Osteoblast (primary cell): ENCODE data around the gene KNL1. TPM values are rescaled to one million over a fixed set of nuclear protein-coding genes. Genes with fewer than 3 reads are reported as not detected.
A peak's percentile ranks its signal among the peaks of the same experiment; 100 is the strongest.

ENCODE experiments used
- DNase-seq: peaks from one replicate; pipeline ENCODE4 v3.0.0; 2011; ENCODE audit warnings: low spot score, mixed read lengths; ENCODE audit not compliant: insufficient read length; ENCODE audit errors: missing footprints
- H2AFZ ChIP-seq: 2 replicates; pipeline ENCODE4 v1.6.0; 2011; ENCODE audit warnings: mild to moderate bottlenecking, low read length
- H3K27ac ChIP-seq: 2 replicates; pipeline ENCODE4 v1.5.1; 2011; ENCODE audit warnings: mild to moderate bottlenecking, low read depth, low read length, moderate library complexity
- H3K27me3 ChIP-seq: 2 replicates; pipeline ENCODE4 v1.6.0; 2012; ENCODE audit warnings: mild to moderate bottlenecking, control low read depth, inconsistent platforms, low read length, moderate library complexity; ENCODE audit not compliant: insufficient read depth
- H3K36me3 ChIP-seq: 2 replicates; pipeline ENCODE4 v1.5.1; 2011; ENCODE audit warnings: mild to moderate bottlenecking, low read length, control low read depth, moderate library complexity; ENCODE audit not compliant: insufficient read depth
- H3K4me1 ChIP-seq: 2 replicates; pipeline ENCODE4 v1.5.1; 2011; ENCODE audit warnings: mild to moderate bottlenecking, low read length, control low read depth, moderate library complexity; ENCODE audit not compliant: insufficient read depth
- H3K4me2 ChIP-seq: 2 replicates; pipeline ENCODE4 v1.6.0; 2011; ENCODE audit warnings: mild to moderate bottlenecking, low read length; ENCODE audit not compliant: insufficient read depth
- H3K4me3 ChIP-seq: fragments of 200-600 bp; sonication (generic); 3 replicates; pipeline ENCODE4 v1.5.1; 2012; ENCODE audit warnings: mild to moderate bottlenecking, low read length, inconsistent platforms; ENCODE audit not compliant: insufficient read depth
- H3K79me2 ChIP-seq: 2 replicates; pipeline ENCODE4 v1.6.0; 2012; ENCODE audit warnings: mild to moderate bottlenecking, low read length, control low read depth, inconsistent platforms; ENCODE audit not compliant: insufficient read depth
- H3K9me3 ChIP-seq: 2 replicates; pipeline ENCODE4 v1.5.1; 2011; ENCODE audit warnings: low read depth, low read length, control low read depth
- H4K20me1 ChIP-seq: 2 replicates; pipeline ENCODE4 v1.6.0; 2012; ENCODE audit warnings: mild to moderate bottlenecking, low read length, control low read depth; ENCODE audit not compliant: insufficient read depth
- total RNA-seq: library from RNA; depleted of rRNA; stranded (reverse); fragments of >200 nt; gene quantifications from 2 replicates; pipeline ENCODE4 v1.2.3, GENCODE V29; 2012
- TF ChIP-seq, protein P1 (sequence below): IDR thresholded peaks from 2 replicates; pipeline ENCODE4 v1.5.1; 2011; ENCODE audit warnings: mild to moderate bottlenecking, low read depth, low read length, moderate library complexity; ENCODE audit errors: extremely low read depth

The KNL1 gene
- total RNA-seq, 1 donor, result 3.6 TPM

DNA sequence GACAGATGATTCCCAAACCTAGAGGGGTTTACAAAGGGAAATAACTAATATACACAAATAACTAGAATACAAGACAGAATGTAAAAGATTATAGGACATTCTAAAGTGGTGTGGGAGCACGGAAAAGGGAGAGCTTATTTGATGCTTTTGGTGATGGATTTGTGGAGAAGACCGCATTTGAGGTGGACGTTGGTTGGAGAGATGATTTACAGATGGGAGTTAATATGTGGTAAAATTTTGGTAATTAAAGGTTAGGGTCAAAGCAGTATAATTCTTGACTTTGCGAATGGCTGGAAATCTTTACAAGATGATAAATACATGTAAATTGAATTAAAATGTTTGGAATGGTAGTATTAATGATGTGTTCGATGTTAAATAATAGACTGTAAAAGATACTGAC, 1.2 kb downstream of the KNL1 start:
- peak overlapping the region; percentile 99 for H3K4me2 ChIP-seq
- peak; percentile 65 for DNase-seq
- no peaks in the 10 kb centered on the region for H3K27me3 ChIP-seq
- peak overlapping the region; percentile 97 for H2AFZ ChIP-seq
- peak overlapping the region; percentile 86 for H3K4me3 ChIP-seq
- TF ChIP-seq, protein P1, sequence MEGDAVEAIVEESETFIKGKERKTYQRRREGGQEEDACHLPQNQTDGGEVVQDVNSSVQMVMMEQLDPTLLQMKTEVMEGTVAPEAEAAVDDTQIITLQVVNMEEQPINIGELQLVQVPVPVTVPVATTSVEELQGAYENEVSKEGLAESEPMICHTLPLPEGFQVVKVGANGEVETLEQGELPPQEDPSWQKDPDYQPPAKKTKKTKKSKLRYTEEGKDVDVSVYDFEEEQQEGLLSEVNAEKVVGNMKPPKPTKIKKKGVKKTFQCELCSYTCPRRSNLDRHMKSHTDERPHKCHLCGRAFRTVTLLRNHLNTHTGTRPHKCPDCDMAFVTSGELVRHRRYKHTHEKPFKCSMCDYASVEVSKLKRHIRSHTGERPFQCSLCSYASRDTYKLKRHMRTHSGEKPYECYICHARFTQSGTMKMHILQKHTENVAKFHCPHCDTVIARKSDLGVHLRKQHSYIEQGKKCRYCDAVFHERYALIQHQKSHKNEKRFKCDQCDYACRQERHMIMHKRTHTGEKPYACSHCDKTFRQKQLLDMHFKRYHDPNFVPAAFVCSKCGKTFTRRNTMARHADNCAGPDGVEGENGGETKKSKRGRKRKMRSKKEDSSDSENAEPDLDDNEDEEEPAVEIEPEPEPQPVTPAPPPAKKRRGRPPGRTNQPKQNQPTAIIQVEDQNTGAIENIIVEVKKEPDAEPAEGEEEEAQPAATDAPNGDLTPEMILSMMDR, result no peak
- H3K79me2 ChIP-seq, result peaks cover 54% of the 10 kb centered on the region
- H4K20me1 ChIP-seq, result no peaks in the 10 kb centered on the region
- peaks cover 9% of the 10 kb centered on the region for H3K4me1 ChIP-seq
- H3K36me3 ChIP-seq, result no peaks in the 10 kb centered on the region
- no peaks in the 10 kb centered on the region for H3K9me3 ChIP-seq
- peak overlapping the region; percentile 96 for H3K27ac ChIP-seq

DNA sequence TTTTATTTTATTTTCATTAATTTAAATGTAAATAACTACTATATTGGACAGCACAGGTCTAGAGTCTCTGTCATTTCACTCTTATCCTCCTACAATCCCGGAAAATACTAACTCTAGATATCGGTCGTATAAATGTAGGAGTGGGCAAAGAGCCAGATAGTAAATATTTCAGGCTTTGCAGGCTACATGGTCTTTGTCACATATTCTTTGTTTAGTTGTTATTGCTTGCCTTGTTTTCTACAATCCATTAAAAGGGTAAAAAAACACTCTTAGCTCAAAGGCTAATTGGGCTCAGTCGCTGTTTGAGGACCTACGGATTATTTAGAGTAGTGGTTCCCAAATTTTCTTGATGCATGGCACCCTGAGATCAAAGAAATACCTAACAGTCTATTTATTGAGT, 1.7 kb downstream of the KNL1 start:
- Histone ChIP-seq H3K27ac (no peak overlapping the region), H3K36me3 (no peaks in the 10 kb centered on the region), H3K27me3 (no peaks in the 10 kb centered on the region), H3K79me2 (peaks cover 60% of the 10 kb centered on the region), H3K4me2 (peak overlapping the region; percentile 99), H2AFZ (peak overlapping the region; percentile 61), H4K20me1 (no peaks in the 10 kb centered on the region), H3K4me1 (peaks cover 9% of the 10 kb centered on the region), H3K9me3 (no peaks in the 10 kb centered on the region), H3K4me3 (no peak overlapping the region)
- DNase-seq, result no peak
- TF ChIP-seq, protein P1, result no peak

DNA sequence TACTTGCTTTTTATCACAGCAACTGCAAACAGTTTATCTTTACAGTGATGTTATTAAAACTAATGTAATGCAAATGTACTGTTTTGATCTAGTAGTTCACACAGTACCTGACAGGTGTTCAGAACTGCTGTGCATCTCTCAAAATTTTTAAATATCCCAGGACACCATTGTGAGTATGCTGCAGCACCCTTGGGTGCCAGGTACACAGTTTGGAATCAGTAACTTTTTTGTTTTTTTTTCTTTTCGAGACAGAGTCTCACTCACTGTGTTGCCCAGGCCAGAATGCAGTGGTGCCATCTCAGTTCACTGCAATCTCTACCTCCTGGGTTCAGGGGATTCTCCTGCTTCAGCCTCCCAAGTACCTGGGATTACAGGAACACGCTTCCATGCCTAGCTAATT, 3.0 kb downstream of the KNL1 start:
- no peaks in the 10 kb centered on the region for H4K20me1 ChIP-seq
- H3K27me3 ChIP-seq, result no peaks in the 10 kb centered on the region
- H3K9me3 ChIP-seq, result no peaks in the 10 kb centered on the region
- H3K79me2 ChIP-seq, result peaks cover 68% of the 10 kb centered on the region
- no peak for DNase-seq
- TF ChIP-seq, protein P1, result no peak
- no peaks in the 10 kb centered on the region for H3K36me3 ChIP-seq
- H3K4me1 ChIP-seq, result peaks cover 9% of the 10 kb centered on the region
- H3K4me2 ChIP-seq, result no peak overlapping the region
- no peak overlapping the region for H3K27ac ChIP-seq
- peak overlapping the region; percentile 60 for H2AFZ ChIP-seq
- H3K4me3 ChIP-seq, result no peak overlapping the region

DNA sequence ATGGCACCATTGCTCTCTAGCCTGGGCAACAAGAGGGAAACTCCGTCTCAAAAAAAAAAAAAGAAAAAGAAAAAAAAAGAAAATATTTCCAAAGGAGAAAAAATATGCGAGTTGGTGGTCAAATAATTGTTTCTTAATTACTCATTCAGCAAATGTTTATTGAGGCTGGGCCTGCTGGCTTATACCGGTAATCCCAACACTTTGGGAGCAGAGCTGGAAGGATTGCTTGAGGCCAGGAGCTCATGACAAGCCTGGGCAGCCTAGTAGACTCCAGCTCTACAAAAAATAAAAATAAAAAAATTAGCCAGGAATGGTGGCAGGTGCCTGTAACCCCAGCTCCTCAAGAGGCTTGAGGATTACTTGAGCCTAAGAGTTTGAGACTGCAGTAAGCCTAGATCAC, 4.1 kb downstream of the KNL1 start:
- Histone ChIP-seq H3K9me3 (no peaks in the 10 kb centered on the region), H2AFZ (peak overlapping the region; percentile 74), H3K27ac (no peak overlapping the region), H3K79me2 (peaks cover 72% of the 10 kb centered on the region), H3K4me3 (no peak overlapping the region), H3K27me3 (no peaks in the 10 kb centered on the region), H3K4me1 (peaks cover 9% of the 10 kb centered on the region), H3K4me2 (no peak overlapping the region), H3K36me3 (no peaks in the 10 kb centered on the region), H4K20me1 (no peaks in the 10 kb centered on the region)
- DNase-seq, result no peak
- TF ChIP-seq, protein P1, result no peak
